GM12892 (cell line): ENCODE data around the gene CREBL2.
"Not testable (repeated sequence)": the region's sequence is repeated elsewhere in the genome, so short reads cannot be mapped to it uniquely, and the experiment has no call there.

Experiments
- DNase-seq: peaks from one replicate; pipeline ENCODE4 v3.0.0; 2011; ENCODE audit not compliant: insufficient read length
- FAIRE-seq: peaks from 2 replicates; lab custom pipeline; 2011; peaks lifted over from hg19 to GRCh38; lab: Jason Lieb, UNC
- POLR2A ChIP-seq: IDR thresholded peaks from 2 replicates; pipeline ENCODE4 v1.6.1; 2011; ENCODE audit warnings: low read depth, low read length, control low read depth
- POLR2AphosphoS5 ChIP-seq: IDR thresholded peaks from 2 replicates; pipeline ENCODE4 v1.6.1; 2011; ENCODE audit warnings: low read depth, low read length, control low read depth
- TAF1 ChIP-seq: IDR thresholded peaks from 2 replicates; pipeline ENCODE4 v1.6.1; 2011; ENCODE audit warnings: low read depth, mild to moderate bottlenecking, control low read depth, low read length, borderline replicate concordance

The CREBL2 gene

GRCh38 chr12:12624498-12624992, 12.9 kb downstream of the CREBL2 start:
- TF ChIP-seq POLR2A, result no peak
- TF ChIP-seq TAF1, result no peak
- no peak for TF ChIP-seq POLR2AphosphoS5
- DNase-seq, result no peak
- FAIRE-seq, result no peak

GRCh38 chr12:12626471-12626870, 14.8 kb downstream of the CREBL2 start:
- no peak for FAIRE-seq
- DNase-seq, result no peak
- no peak for TF ChIP-seq POLR2A
- no peak for TF ChIP-seq POLR2AphosphoS5
- TF ChIP-seq TAF1, result no peak

GRCh38 chr12:12627308-12627827, 15.7 kb downstream of the CREBL2 start:
- no peak for FAIRE-seq
- no peak for DNase-seq
- no peak for TF ChIP-seq POLR2AphosphoS5
- no peak for TF ChIP-seq POLR2A
- TF ChIP-seq TAF1, result no peak

- DNase-seq (no peak), FAIRE-seq (no peak)
- TF ChIP-seq POLR2AphosphoS5, result no peak
Measured at GRCh38 chr12:12628013-12628412, 16.3 kb downstream of the CREBL2 start.

- FAIRE-seq, result no peak
- no peak for DNase-seq
- no peak for TF ChIP-seq TAF1
- TF ChIP-seq POLR2A, result no peak
Measured at GRCh38 chr12:12630850-12631249, 19.2 kb downstream of the CREBL2 start.

- FAIRE-seq, result no peak
- no peak for DNase-seq
- TF ChIP-seq POLR2AphosphoS5 (no peak), TAF1 (no peak), POLR2A (no peak)
Measured at GRCh38 chr12:12635651-12636050, 24.0 kb downstream of the CREBL2 start.

GRCh38 chr12:12636641-12637040, 25.0 kb downstream of the CREBL2 start:
- peak; percentile 57 for FAIRE-seq
- TF ChIP-seq POLR2AphosphoS5, result no peak
- TF ChIP-seq POLR2A, result no peak
- no peak for TF ChIP-seq TAF1
- DNase-seq, result no peak

GRCh38 chr12:12639995-12640394, 28.3 kb downstream of the CREBL2 start:
- not testable (repeated sequence) for FAIRE-seq, DNase-seq

GRCh38 chr12:12641650-12642049, 30.0 kb downstream of the CREBL2 start:
- TF ChIP-seq POLR2A (no peak), TAF1 (no peak)
- DNase-seq, result no peak
- FAIRE-seq, result no peak

- DNase-seq (no peak), FAIRE-seq (no peak)
- TF ChIP-seq POLR2A, result no peak
Measured at GRCh38 chr12:12642916-12643315, 31.2 kb downstream of the CREBL2 start.

GRCh38 chr12:12645485-12645884, 33.8 kb downstream of the CREBL2 start:
- FAIRE-seq (peak; percentile 78), DNase-seq (no peak)
- TF ChIP-seq POLR2AphosphoS5, result no peak
- no peak for TF ChIP-seq TAF1
- TF ChIP-seq POLR2A, result no peak

- FAIRE-seq, result peak; percentile 86
- not testable (repeated sequence) for DNase-seq
Measured at GRCh38 chr12:12645968-12646367, 34.3 kb downstream of the CREBL2 start.

GRCh38 chr12:12646483-12647072, 34.9 kb downstream of the CREBL2 start:
- no peak for TF ChIP-seq POLR2AphosphoS5
- TF ChIP-seq POLR2A, result no peak
- TF ChIP-seq TAF1, result no peak
- FAIRE-seq (peak; percentile 46), DNase-seq (no peak)

GRCh38 chr12:12648284-12648683, 36.6 kb downstream of the CREBL2 start:
- DNase-seq, result no peak
- FAIRE-seq, result no peak
- TF ChIP-seq POLR2AphosphoS5 (no peak), POLR2A (no peak), TAF1 (no peak)
